ENCODE results near the gene SETDB2.

Gene SETDB2

GRCh38 chr13:49409008-49409407, 35.1 kb upstream of the SETDB2 start:
- Histone ChIP-seq H3K9me3 (ENCODE audit: control insufficient read depth, low read length) (peaks cover 9% of the 10 kb centered on the region), H3K36me3 (ENCODE audit: control insufficient read depth, insufficient read depth, low read length) (no peaks in the 10 kb centered on the region), H3K4me1 (ENCODE audit: control insufficient read depth, insufficient read depth, low read length, poor library complexity, severe bottlenecking) (peaks cover 4% of the 10 kb centered on the region), H3K4me3 (ENCODE audit: extremely low read depth, insufficient read depth, low read length, poor library complexity, severe bottlenecking) (no peak overlapping the region), H3K27ac (ENCODE audit: low read depth, low read length, severe bottlenecking) (no peak overlapping the region)
- WGBS, 2 experiments (ENCODE audit: insufficient coverage in 2 of 2), result 86 to 94% methylated on average over 2 to 3 of the region's 3 CpGs

- 93 to 100% methylated on average over 1 to 2 of the region's 4 CpGs for WGBS, 2 experiments (ENCODE audit: insufficient coverage in 2 of 2)
- Histone ChIP-seq H3K27ac (ENCODE audit: low read depth, low read length, severe bottlenecking) (no peak overlapping the region), H3K4me1 (ENCODE audit: control insufficient read depth, insufficient read depth, low read length, poor library complexity, severe bottlenecking) (peaks cover 4% of the 10 kb centered on the region), H3K36me3 (ENCODE audit: control insufficient read depth, insufficient read depth, low read length) (no peaks in the 10 kb centered on the region), H3K9me3 (ENCODE audit: control insufficient read depth, low read length) (peaks cover 5% of the 10 kb centered on the region), H3K4me3 (ENCODE audit: extremely low read depth, insufficient read depth, low read length, poor library complexity, severe bottlenecking) (no peak overlapping the region)
Observed at GRCh38 chr13:49410006-49410405, 34.1 kb upstream of the SETDB2 start.

GRCh38 chr13:49410477-49410876, 33.6 kb upstream of the SETDB2 start:
- no peaks in the 10 kb centered on the region for H3K9me3 ChIP-seq (ENCODE audit: control insufficient read depth, low read length)
- no peak overlapping the region for H3K4me3 ChIP-seq (ENCODE audit: extremely low read depth, insufficient read depth, low read length, poor library complexity, severe bottlenecking)
- H3K36me3 ChIP-seq (ENCODE audit: control insufficient read depth, insufficient read depth, low read length), result no peaks in the 10 kb centered on the region
- peaks cover 4% of the 10 kb centered on the region for H3K4me1 ChIP-seq (ENCODE audit: control insufficient read depth, insufficient read depth, low read length, poor library complexity, severe bottlenecking)
- H3K27ac ChIP-seq (ENCODE audit: low read depth, low read length, severe bottlenecking), result no peak overlapping the region

GRCh38 chr13:49411353-49411752, 32.7 kb upstream of the SETDB2 start:
- no peaks in the 10 kb centered on the region for H3K9me3 ChIP-seq (ENCODE audit: control insufficient read depth, low read length)
- WGBS, 2 experiments (ENCODE audit: insufficient coverage in 2 of 2), result 92 to 100% methylated on average over 2 of the region's 5 CpGs
- no peak overlapping the region for H3K4me3 ChIP-seq (ENCODE audit: extremely low read depth, insufficient read depth, low read length, poor library complexity, severe bottlenecking)
- H3K36me3 ChIP-seq (ENCODE audit: control insufficient read depth, insufficient read depth, low read length), result no peaks in the 10 kb centered on the region
- H3K27ac ChIP-seq (ENCODE audit: low read depth, low read length, severe bottlenecking), result no peak overlapping the region
- H3K4me1 ChIP-seq (ENCODE audit: control insufficient read depth, insufficient read depth, low read length, poor library complexity, severe bottlenecking), result peaks cover 4% of the 10 kb centered on the region

DNA sequence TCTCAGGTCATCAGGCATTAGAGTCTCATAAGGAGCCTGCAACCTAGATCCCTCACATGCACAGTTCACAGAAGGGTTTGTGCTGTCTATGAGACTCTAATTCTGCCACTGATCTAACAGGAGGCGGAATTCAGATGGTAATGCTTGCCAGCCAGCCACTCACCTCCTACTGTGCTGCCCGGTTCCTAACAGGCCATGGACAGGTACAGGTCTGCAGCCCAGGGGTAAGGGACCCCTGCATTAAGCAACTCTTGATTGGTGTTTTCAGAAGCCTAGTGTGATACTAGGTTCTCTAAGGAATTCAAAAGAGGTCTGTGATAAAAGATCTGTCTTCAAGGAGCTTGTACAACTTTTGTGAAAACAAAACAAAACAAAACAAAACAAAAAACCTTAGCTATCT, 31.3 kb upstream of the SETDB2 start:
- Histone ChIP-seq H3K9me3 (ENCODE audit: control insufficient read depth, low read length) (no peaks in the 10 kb centered on the region), H3K27ac (ENCODE audit: low read depth, low read length, severe bottlenecking) (no peak overlapping the region), H3K4me1 (ENCODE audit: control insufficient read depth, insufficient read depth, low read length, poor library complexity, severe bottlenecking) (peaks cover 4% of the 10 kb centered on the region), H3K4me3 (ENCODE audit: extremely low read depth, insufficient read depth, low read length, poor library complexity, severe bottlenecking) (no peak overlapping the region), H3K36me3 (ENCODE audit: control insufficient read depth, insufficient read depth, low read length) (no peaks in the 10 kb centered on the region)
- WGBS, 2 experiments (ENCODE audit: insufficient coverage in 2 of 2), result 89 to 90% methylated on average over 1 to 2 of the region's 2 CpGs

GRCh38 chr13:49417161-49417560, 26.9 kb upstream of the SETDB2 start:
- Histone ChIP-seq H3K36me3 (ENCODE audit: control insufficient read depth, insufficient read depth, low read length) (no peaks in the 10 kb centered on the region), H3K9me3 (ENCODE audit: control insufficient read depth, low read length) (no peaks in the 10 kb centered on the region), H3K4me3 (ENCODE audit: extremely low read depth, insufficient read depth, low read length, poor library complexity, severe bottlenecking) (no peak overlapping the region), H3K27ac (ENCODE audit: low read depth, low read length, severe bottlenecking) (no peak overlapping the region), H3K4me1 (ENCODE audit: control insufficient read depth, insufficient read depth, low read length, poor library complexity, severe bottlenecking) (peaks cover 7% of the 10 kb centered on the region)
- WGBS, 2 experiments (ENCODE audit: insufficient coverage in 2 of 2), result 100% methylated on average over 1 of the region's 3 CpGs; no CpG with 5 or more reads in 1 of the 2 experiments

- WGBS, 2 experiments (ENCODE audit: insufficient coverage in 2 of 2), result no CpG with 5 or more reads among the region's 1 CpG
- no peak overlapping the region for H3K4me3 ChIP-seq (ENCODE audit: extremely low read depth, insufficient read depth, low read length, poor library complexity, severe bottlenecking)
Observed at GRCh38 chr13:49418206-49418605, 25.9 kb upstream of the SETDB2 start.

DNA sequence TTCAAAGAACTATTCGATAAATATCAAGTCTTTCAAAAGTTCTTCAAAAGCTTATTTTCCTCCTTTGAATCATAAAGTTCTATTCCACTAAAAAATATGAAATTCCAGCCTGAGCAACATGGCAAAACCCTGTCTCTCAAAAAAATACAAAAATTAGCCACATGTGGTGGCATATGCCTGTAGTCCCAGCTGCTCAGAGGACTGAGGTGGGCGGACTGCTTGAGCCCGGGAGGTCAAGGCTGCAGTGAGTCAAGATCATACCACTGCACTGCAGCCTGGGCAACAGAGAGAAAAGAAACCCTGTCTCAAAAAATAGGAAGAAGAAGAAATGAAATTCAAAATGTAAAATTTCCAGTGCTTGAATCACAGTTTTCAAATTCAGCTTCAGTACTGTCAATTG, 24.8 kb upstream of the SETDB2 start:
- H3K27ac ChIP-seq (ENCODE audit: low read depth, low read length, severe bottlenecking), result no peak overlapping the region
- WGBS, 2 experiments (ENCODE audit: insufficient coverage in 2 of 2), result 89% methylated on average over 1 to 3 of the region's 3 CpGs
- H3K4me3 ChIP-seq (ENCODE audit: extremely low read depth, insufficient read depth, low read length, poor library complexity, severe bottlenecking), result no peak overlapping the region
- H3K4me1 ChIP-seq (ENCODE audit: control insufficient read depth, insufficient read depth, low read length, poor library complexity, severe bottlenecking), result peaks cover 3% of the 10 kb centered on the region
- H3K9me3 ChIP-seq (ENCODE audit: control insufficient read depth, low read length), result no peaks in the 10 kb centered on the region
- H3K36me3 ChIP-seq (ENCODE audit: control insufficient read depth, insufficient read depth, low read length), result no peaks in the 10 kb centered on the region

More at GRCh38 chr13:49418206-49418605, 25.9 kb upstream of the SETDB2 start:
- no peaks in the 10 kb centered on the region for H3K36me3 ChIP-seq (ENCODE audit: control insufficient read depth, insufficient read depth, low read length)
- no peaks in the 10 kb centered on the region for H3K9me3 ChIP-seq (ENCODE audit: control insufficient read depth, low read length)
- peaks cover 7% of the 10 kb centered on the region for H3K4me1 ChIP-seq (ENCODE audit: control insufficient read depth, insufficient read depth, low read length, poor library complexity, severe bottlenecking)
- no peak overlapping the region for H3K27ac ChIP-seq (ENCODE audit: low read depth, low read length, severe bottlenecking)

GRCh38 chr13:49421391-49421790, 22.7 kb upstream of the SETDB2 start:
- no peak overlapping the region for H3K27ac ChIP-seq (ENCODE audit: low read depth, low read length, severe bottlenecking)

GRCh38 chr13:49424011-49424560, 20.0 kb upstream of the SETDB2 start:
- Histone ChIP-seq H3K36me3 (ENCODE audit: control insufficient read depth, insufficient read depth, low read length) (no peaks in the 10 kb centered on the region), H3K27ac (ENCODE audit: low read depth, low read length, severe bottlenecking) (no peak overlapping the region), H3K4me3 (ENCODE audit: extremely low read depth, insufficient read depth, low read length, poor library complexity, severe bottlenecking) (no peak overlapping the region), H3K4me1 (ENCODE audit: control insufficient read depth, insufficient read depth, low read length, poor library complexity, severe bottlenecking) (peaks cover 3% of the 10 kb centered on the region), H3K9me3 (ENCODE audit: control insufficient read depth, low read length) (no peaks in the 10 kb centered on the region)
- WGBS, 2 experiments (ENCODE audit: insufficient coverage in 2 of 2), result 88 to 100% methylated on average over 2 to 5 of the region's 7 CpGs

More at GRCh38 chr13:49421391-49421790, 22.7 kb upstream of the SETDB2 start:
- Histone ChIP-seq H3K4me3 (ENCODE audit: extremely low read depth, insufficient read depth, low read length, poor library complexity, severe bottlenecking) (no peak overlapping the region), H3K9me3 (ENCODE audit: control insufficient read depth, low read length) (no peaks in the 10 kb centered on the region), H3K4me1 (ENCODE audit: control insufficient read depth, insufficient read depth, low read length, poor library complexity, severe bottlenecking) (peaks cover 3% of the 10 kb centered on the region), H3K36me3 (ENCODE audit: control insufficient read depth, insufficient read depth, low read length) (no peaks in the 10 kb centered on the region)
- WGBS, 2 experiments (ENCODE audit: insufficient coverage in 2 of 2), result 50% methylated on average over 1 of the region's 3 CpGs; no CpG with 5 or more reads in 1 of the 2 experiments

DNA sequence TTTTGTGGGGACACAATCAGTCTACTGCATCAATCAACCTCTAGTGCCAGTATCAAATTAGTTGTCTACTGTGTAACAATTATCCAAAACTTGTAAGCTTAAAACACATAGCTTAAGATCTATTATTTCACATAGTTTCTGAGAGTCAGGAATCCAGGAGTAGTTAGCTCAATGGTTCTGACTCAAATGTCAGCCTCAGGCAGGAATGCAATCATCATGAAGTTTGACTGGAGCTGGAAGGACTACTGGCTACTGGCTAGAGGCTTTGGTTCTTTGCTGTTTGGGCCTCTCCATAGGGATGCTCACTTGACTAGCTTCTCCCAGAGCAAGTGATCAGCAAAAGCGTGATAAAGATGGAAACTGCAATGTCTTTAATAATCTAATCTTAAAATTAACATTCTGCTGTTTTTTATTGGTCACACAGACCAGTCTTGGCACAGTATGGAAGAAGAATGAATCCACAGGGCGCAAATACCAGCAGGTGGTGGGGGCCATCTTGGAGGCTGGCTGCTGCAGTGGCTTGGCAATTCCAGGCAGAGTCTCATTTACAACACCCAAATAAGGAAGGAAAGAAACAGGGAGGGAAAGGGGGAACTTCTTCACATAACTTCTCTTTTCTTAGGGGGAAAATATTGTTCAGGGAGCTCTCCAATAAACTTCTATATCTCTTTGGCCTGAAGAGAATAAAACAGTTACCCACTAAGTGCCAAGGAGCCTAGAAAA, 15.9 kb upstream of the SETDB2 start:
- Histone ChIP-seq H3K4me1 (ENCODE audit: control insufficient read depth, insufficient read depth, low read length, poor library complexity, severe bottlenecking) (no peaks in the 10 kb centered on the region), H3K9me3 (ENCODE audit: control insufficient read depth, low read length) (no peaks in the 10 kb centered on the region), H3K27ac (ENCODE audit: low read depth, low read length, severe bottlenecking) (no peak overlapping the region), H3K36me3 (ENCODE audit: control insufficient read depth, insufficient read depth, low read length) (peaks cover 3% of the 10 kb centered on the region), H3K4me3 (ENCODE audit: extremely low read depth, insufficient read depth, low read length, poor library complexity, severe bottlenecking) (no peak overlapping the region)
- WGBS, 2 experiments (ENCODE audit: insufficient coverage in 2 of 2), result no CpG with 5 or more reads among the region's 2 CpGs

All from mesodermal cell (in vitro differentiated cells).